ENCODE results near the gene MRPL58. TPM values are rescaled to one million over a fixed set of nuclear protein-coding genes. Genes with fewer than 3 reads are reported as not detected.

The MRPL58 gene
- total and polyA plus RNA-seq, 10 donors, result 16.5 to 60.7 (median 31.7) TPM

DNA sequence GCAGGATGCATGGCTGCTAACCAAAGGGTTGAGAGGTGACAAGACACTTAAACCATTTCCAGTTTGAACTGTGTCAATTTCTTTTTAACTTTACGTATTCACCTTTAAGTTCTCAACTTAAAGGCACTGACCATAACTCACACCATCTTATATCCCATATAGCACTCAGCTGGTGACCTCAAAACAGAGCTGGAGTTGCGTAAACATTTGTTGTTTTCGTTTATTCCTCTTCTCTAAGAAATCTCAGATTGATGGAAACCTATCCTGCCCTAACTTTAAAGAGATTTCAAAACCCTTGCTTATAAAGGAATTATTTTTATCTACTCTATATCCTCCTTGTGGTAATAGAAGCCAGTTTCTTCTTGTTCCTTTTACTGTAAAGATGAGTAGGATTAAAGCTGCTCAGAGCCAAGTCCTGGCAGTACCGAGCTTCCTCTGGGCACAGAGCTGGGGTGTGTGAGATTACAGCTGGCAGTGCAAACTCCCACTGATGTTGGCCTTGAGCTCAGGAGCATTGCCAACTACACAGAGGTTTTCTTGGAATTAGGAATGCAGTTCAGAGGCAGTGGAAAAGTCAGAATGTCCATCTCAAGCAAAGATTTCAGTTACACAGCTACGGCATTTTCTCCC, 35.9 kb downstream of the MRPL58 start:
- DNase-seq, result no peak
- Histone ChIP-seq H3K4me1 (peaks cover 6 to 57% (median 33%) of the 10 kb centered on the region in 6 donors), H3K4me3 (peak overlapping the region in 7 of 8 donors; percentile 74 to 98 (median 92)), H3K27me3 (replicated peaks in 1 of 7) (no peaks in the 10 kb centered on the region), H3K9me3 (no peaks in the 10 kb centered on the region), H3K27ac (peak overlapping the region in 7 of 8 donors; percentile 3 to 98 (median 96)), H3K36me3 (peaks cover 0 to 42% (median 18%) of the 10 kb centered on the region in 6 donors)
- WGBS, 5 donors, result 38 to 55% (median 49%) methylated on average over 5 of the region's 5 CpGs
- intact Hi-C loops (cut with DNase I; ENCODE audit: low total_unique reads), result no loop called here
- peak in 1 of 3 donors; percentile 18 for TF ChIP-seq POLR2AphosphoS5 (IDR thresholded peaks at IDR 0.05)
- TF ChIP-seq, protein P1, sequence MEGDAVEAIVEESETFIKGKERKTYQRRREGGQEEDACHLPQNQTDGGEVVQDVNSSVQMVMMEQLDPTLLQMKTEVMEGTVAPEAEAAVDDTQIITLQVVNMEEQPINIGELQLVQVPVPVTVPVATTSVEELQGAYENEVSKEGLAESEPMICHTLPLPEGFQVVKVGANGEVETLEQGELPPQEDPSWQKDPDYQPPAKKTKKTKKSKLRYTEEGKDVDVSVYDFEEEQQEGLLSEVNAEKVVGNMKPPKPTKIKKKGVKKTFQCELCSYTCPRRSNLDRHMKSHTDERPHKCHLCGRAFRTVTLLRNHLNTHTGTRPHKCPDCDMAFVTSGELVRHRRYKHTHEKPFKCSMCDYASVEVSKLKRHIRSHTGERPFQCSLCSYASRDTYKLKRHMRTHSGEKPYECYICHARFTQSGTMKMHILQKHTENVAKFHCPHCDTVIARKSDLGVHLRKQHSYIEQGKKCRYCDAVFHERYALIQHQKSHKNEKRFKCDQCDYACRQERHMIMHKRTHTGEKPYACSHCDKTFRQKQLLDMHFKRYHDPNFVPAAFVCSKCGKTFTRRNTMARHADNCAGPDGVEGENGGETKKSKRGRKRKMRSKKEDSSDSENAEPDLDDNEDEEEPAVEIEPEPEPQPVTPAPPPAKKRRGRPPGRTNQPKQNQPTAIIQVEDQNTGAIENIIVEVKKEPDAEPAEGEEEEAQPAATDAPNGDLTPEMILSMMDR (IDR thresholded peaks at IDR 0.05 in 8 of 11, conservative IDR thresholded peaks at IDR 0.05 in 3 of 11), result no peak

- H3K4me1 ChIP-seq, result peaks cover 6 to 53% (median 33%) of the 10 kb centered on the region in 6 donors
- intact Hi-C loops (cut with DNase I; ENCODE audit: low total_unique reads), result no loop called here
- 90 to 98% (median 96%) methylated on average over 5 of the region's 5 CpGs for WGBS, 5 donors
- H3K27ac ChIP-seq, result peak overlapping the region in 5 of 8 donors; percentile 94 to 98 (median 97)
- H3K36me3 ChIP-seq, result peaks cover 0 to 49% (median 25%) of the 10 kb centered on the region in 6 donors
- peak overlapping the region in 1 of 8 donors; percentile 98 for H3K4me3 ChIP-seq
- no peaks in the 10 kb centered on the region for H3K27me3 ChIP-seq (replicated peaks in 1 of 7)
- no peak for DNase-seq
- no peaks in the 10 kb centered on the region for H3K9me3 ChIP-seq
- TF ChIP-seq POLR2A (IDR thresholded peaks at IDR 0.05), result no peak
- TF ChIP-seq, protein P1 (IDR thresholded peaks at IDR 0.05 in 8 of 11, conservative IDR thresholded peaks at IDR 0.05 in 3 of 11), result no peak
Observed at GRCh38 chr17:75049057-75049456, 36.6 kb downstream of the MRPL58 start.

- peaks cover 0 to 56% (median 31%) of the 10 kb centered on the region in 6 donors for H3K36me3 ChIP-seq
- TF ChIP-seq POLR2A (IDR thresholded peaks at IDR 0.05) (no peak), POLR2AphosphoS5 (IDR thresholded peaks at IDR 0.05) (no peak)
- TF ChIP-seq, protein P1 (IDR thresholded peaks at IDR 0.05 in 8 of 11, conservative IDR thresholded peaks at IDR 0.05 in 3 of 11), result no peak
Observed at GRCh38 chr17:75049706-75050105, 37.2 kb downstream of the MRPL58 start.

DNA sequence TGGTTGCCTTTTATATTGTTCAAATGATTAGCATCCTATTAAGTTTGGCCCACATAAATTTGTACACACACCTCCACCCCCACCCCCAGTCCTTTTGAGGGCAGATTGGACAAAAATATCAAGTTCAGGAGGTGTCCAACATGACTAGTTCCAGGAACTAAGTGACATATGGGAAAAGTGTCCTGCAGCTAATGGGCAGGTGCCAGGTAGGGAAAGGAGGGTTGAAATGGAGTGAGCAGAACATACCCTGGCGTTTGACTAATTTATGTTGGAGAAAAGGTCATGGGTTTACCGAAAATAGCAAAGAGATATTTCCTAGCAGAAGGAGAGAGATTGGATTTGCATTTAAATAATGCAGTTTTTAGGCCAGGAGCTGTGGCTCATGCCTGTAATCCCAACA, 39.5 kb downstream of the MRPL58 start:
- Histone ChIP-seq H3K9me3 (no peaks in the 10 kb centered on the region), H3K4me1 (peaks cover 6 to 36% (median 21%) of the 10 kb centered on the region in 6 donors), H3K27me3 (replicated peaks in 1 of 7) (no peaks in the 10 kb centered on the region), H3K27ac (no peak overlapping the region), H3K4me3 (no peak overlapping the region), H3K36me3 (peaks cover 0 to 78% (median 43%) of the 10 kb centered on the region in 6 donors)
- DNase-seq, result no peak
- TF ChIP-seq POLR2A (IDR thresholded peaks at IDR 0.05) (no peak), POLR2AphosphoS5 (IDR thresholded peaks at IDR 0.05) (no peak)
- TF ChIP-seq, protein P1 (IDR thresholded peaks at IDR 0.05 in 8 of 11, conservative IDR thresholded peaks at IDR 0.05 in 3 of 11), result no peak
- WGBS, 5 donors, result 86 to 100% (median 92%) methylated on average over 2 of the region's 2 CpGs
- intact Hi-C loops (cut with DNase I; ENCODE audit: low total_unique reads), result no loop called here

More at GRCh38 chr17:75049706-75050105, 37.2 kb downstream of the MRPL58 start:
- H3K27ac ChIP-seq, result no peak overlapping the region
- no peaks in the 10 kb centered on the region for H3K27me3 ChIP-seq (replicated peaks in 1 of 7)
- intact Hi-C loops (cut with DNase I; ENCODE audit: low total_unique reads), result no loop called here
- DNase-seq, result no peak
- H3K4me3 ChIP-seq, result no peak overlapping the region
- H3K9me3 ChIP-seq, result no peaks in the 10 kb centered on the region
- H3K4me1 ChIP-seq, result peaks cover 6 to 50% (median 31%) of the 10 kb centered on the region in 6 donors
